ENCODE data around the gene MAPRE3. TPM values are rescaled to one million over a fixed set of nuclear protein-coding genes. Genes with fewer than 3 reads are reported as not detected.

The MAPRE3 gene
- total RNA-seq, 2 experiments from 2014 or later, result 2.7 TPM

DNA sequence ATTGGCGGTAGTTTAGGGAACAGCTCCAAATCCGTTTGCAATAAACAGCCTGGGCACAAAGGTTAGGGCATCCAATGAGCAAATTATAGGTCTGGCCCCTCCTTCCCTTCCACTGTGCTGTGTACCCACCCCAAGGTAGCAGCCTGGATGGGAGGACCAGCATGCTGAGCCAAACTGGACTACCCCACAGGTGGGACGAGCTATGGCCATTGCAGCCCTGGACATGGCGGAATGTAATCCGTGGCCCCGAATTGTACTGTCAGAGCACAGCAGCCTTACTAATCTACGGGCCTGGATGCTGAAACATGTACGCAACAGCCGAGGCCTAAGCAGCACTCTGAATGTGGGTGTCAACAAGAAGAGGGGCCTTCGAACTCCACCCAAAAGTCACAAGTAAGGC is 87.8 kb downstream of the MAPRE3 start:
- Mint-ChIP-seq H3K27me3 (no peaks in the 10 kb centered on the region), H3K9me3 (no peaks in the 10 kb centered on the region), H3K36me3 (ENCODE audit: low read depth) (peaks cover 56% of the 10 kb centered on the region), H3K4me3 (no peak overlapping the region), H3K27ac (no peak overlapping the region), H3K4me1 (peaks cover 4% of the 10 kb centered on the region)
- CTCF ChIA-PET, result interaction anchor here (1.6 kb wide), 1 partner anchor 13 kb away, joined by 4 read pairs; the partner anchor contains the start of gene OST4
- no peak for DNase-seq
- POLR2A ChIA-PET, result interaction anchor here (12.8 kb wide), 1 partner anchor 12 kb away, joined by 196 read pairs; the partner anchor contains the start of gene OST4

DNA sequence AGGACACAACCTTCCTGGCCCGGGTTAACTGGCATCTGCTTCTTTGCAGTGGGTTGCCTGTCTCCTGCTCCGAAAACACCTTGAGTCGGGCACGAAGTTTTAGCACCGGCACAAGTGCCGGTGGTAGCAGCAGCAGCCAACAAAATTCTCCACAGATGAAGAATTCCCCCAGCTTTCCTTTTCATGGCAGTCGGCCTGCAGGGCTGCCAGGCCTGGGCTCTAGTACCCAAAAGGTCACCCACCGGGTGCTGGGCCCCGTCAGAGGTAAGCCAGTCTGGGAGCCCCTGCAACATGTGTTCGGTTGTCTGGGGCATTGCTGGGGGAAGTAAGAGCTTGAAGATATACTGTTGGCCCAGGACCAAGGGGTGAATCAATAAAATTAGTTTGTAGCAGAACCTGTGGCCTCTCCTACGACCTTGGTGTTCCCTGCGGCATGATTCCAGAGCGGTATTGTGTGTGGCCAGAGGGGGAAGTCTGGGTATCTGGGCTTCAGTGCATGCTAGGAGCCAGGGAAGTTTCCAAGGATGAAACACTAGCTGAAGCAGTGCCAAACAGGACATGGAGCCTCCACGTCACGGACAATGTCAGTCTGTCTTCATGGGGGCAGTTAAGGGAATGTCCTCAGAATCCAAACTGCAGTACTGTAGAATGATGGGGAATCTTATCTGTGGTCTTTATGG is 88.8 kb downstream of the MAPRE3 start:
- no peak overlapping the region for H3K4me3 Mint-ChIP-seq
- H3K27ac Mint-ChIP-seq, result no peak overlapping the region
- H3K9me3 Mint-ChIP-seq, result no peaks in the 10 kb centered on the region
- ChIA-PET CTCF (interaction anchor here (1.0 to 1.7 kb wide), 3 partner anchors 12 to 244 kb away, joined by 3 to 6 read pairs (median 4); partner anchors contain the start of gene OST4), POLR2A (interaction anchor here (0.9 to 12.8 kb wide), 4 partner anchors 9 to 24 kb away, joined by 3 to 196 read pairs (median 19); partner anchors contain the start of genes AGBL5 and OST4)
- no peaks in the 10 kb centered on the region for H3K27me3 Mint-ChIP-seq
- peaks cover 58% of the 10 kb centered on the region for H3K36me3 Mint-ChIP-seq (ENCODE audit: low read depth)
- DNase-seq, result no peak
- peaks cover 3% of the 10 kb centered on the region for H3K4me1 Mint-ChIP-seq

DNA sequence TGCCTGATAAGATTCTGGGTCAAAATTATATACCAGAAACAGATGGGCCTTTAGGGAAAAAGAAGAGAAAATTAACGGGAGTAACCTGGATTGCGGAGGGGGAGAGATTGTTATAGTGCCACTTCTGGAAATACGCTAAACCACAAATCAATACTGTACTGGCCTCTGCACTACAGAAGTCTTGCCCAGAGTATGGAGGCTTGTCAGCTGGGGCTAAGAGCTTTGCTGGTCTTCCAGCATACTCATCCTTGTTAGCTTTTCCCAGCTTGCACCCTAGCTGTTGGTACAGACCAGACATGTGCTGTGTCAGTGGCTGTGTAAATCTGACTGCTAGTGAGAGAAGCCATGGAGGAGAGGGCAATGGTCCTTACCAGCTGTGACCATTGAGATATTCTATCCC is 89.9 kb downstream of the MAPRE3 start:
- Mint-ChIP-seq H3K4me1 (peaks cover 3% of the 10 kb centered on the region), H3K4me3 (no peak overlapping the region), H3K9me3 (no peaks in the 10 kb centered on the region), H3K36me3 (ENCODE audit: low read depth) (peaks cover 57% of the 10 kb centered on the region), H3K27ac (no peak overlapping the region), H3K27me3 (no peaks in the 10 kb centered on the region)
- POLR2A ChIA-PET, result interaction anchor here (6.2 to 12.8 kb wide), 2 partner anchors 10 kb away, joined by 35 to 196 read pairs; partner anchors contain the start of genes AGBL5 and OST4
- CTCF ChIA-PET, result interaction anchor here (0.7 to 1.7 kb wide), 4 partner anchors 11 to 243 kb away, joined by 3 to 6 read pairs (median 4); partner anchors contain the start of gene OST4
- no peak for DNase-seq

DNA sequence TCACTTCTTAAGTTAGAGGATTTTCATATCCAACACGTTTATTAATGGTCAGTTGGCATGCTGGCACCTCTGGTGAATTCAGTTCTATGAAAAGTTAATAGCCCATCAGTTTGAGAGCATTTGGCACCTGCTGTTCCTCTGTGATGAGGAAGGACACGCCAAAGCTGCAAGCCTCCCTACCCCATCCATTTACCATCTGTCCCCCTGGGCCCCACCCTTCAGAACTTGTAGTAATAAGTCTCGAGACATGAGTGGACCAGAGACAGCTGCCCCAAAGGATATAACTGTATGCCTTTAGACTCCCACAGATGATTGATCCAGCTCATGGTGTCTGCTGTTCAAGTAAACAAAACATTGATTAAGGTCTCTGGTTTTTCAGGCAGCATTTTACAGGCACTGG is 94.7 kb downstream of the MAPRE3 start:
- H3K36me3 Mint-ChIP-seq (ENCODE audit: low read depth), result peaks cover 60% of the 10 kb centered on the region
- DNase-seq, result no peak
- peaks cover 31% of the 10 kb centered on the region for H3K4me1 Mint-ChIP-seq
- H3K4me3 Mint-ChIP-seq, result no peak overlapping the region
- H3K27me3 Mint-ChIP-seq, result no peaks in the 10 kb centered on the region
- no peak overlapping the region for H3K27ac Mint-ChIP-seq
- POLR2A ChIA-PET, result interaction anchor here (1.1 to 10.7 kb wide), 2 partner anchors 11 to 103 kb away, joined by 3 to 196 read pairs; partner anchors contain the start of gene AGBL5
- H3K9me3 Mint-ChIP-seq, result no peaks in the 10 kb centered on the region
- CTCF ChIA-PET, result interaction anchor here (0.6 kb wide), 1 partner anchor 319 kb away, joined by 3 read pairs; no protein-coding TSS in a partner anchor

DNA sequence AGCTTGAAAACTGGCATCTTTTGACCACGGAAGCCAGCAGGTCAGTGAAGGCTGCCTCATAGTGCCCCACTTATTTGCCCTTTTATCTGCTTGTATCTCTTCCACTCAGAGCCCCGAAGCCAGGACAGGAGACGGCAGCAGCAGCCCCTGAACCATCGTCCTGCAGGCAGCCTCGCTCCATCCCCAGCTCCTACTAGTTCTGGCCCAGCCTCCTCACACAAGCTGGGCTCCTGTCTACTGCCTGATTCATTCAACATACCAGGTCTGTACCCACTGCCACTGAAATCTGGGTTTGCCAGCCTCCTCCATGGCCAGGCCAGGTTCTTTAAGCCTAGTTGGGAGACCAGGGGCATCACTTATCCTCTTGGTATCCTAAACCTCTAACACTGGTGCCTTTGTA is 96.9 kb downstream of the MAPRE3 start:
- peaks cover 60% of the 10 kb centered on the region for H3K36me3 Mint-ChIP-seq (ENCODE audit: low read depth)
- DNase-seq, result no peak
- ChIA-PET CTCF (no interaction called here), POLR2A (interaction anchor here (3.2 to 10.7 kb wide), 2 partner anchors 13 to 15 kb away, joined by 15 to 196 read pairs; partner anchors contain the start of gene AGBL5)
- no peak overlapping the region for H3K4me3 Mint-ChIP-seq
- no peaks in the 10 kb centered on the region for H3K9me3 Mint-ChIP-seq
- H3K27me3 Mint-ChIP-seq, result no peaks in the 10 kb centered on the region
- H3K27ac Mint-ChIP-seq, result no peak overlapping the region
- H3K4me1 Mint-ChIP-seq, result peaks cover 46% of the 10 kb centered on the region

DNA sequence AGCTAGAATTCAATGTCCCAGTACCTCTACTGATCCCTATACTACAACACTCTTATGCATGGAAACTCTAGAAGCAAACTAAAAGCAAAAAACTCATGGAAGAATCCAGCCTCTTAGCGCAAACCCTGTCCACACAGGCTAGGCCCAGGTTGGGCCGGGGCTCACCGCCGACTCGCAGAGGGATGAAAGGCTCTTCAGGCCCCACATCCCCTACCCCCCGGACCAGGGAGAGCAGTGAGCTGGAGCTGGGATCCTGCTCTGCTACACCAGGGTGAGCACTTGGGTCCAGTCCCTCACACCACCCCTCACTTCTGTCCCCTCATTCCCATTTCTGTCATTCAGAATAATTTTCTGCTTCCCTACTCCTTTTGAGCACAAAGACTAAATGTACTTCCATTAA is 99.0 kb downstream of the MAPRE3 start:
- H3K4me3 Mint-ChIP-seq, result peak overlapping the region; percentile 99
- DNase-seq, result no peak
- H3K9me3 Mint-ChIP-seq, result no peaks in the 10 kb centered on the region
- ChIA-PET POLR2A (interaction anchor here (3.2 to 10.7 kb wide), 2 partner anchors 13 to 15 kb away, joined by 15 to 196 read pairs; partner anchors contain the start of gene AGBL5), CTCF (no interaction called here)
- H3K27ac Mint-ChIP-seq, result peak overlapping the region; percentile 58
- no peaks in the 10 kb centered on the region for H3K27me3 Mint-ChIP-seq
- H3K4me1 Mint-ChIP-seq, result peaks cover 59% of the 10 kb centered on the region
- H3K36me3 Mint-ChIP-seq (ENCODE audit: low read depth), result peaks cover 46% of the 10 kb centered on the region

DNA sequence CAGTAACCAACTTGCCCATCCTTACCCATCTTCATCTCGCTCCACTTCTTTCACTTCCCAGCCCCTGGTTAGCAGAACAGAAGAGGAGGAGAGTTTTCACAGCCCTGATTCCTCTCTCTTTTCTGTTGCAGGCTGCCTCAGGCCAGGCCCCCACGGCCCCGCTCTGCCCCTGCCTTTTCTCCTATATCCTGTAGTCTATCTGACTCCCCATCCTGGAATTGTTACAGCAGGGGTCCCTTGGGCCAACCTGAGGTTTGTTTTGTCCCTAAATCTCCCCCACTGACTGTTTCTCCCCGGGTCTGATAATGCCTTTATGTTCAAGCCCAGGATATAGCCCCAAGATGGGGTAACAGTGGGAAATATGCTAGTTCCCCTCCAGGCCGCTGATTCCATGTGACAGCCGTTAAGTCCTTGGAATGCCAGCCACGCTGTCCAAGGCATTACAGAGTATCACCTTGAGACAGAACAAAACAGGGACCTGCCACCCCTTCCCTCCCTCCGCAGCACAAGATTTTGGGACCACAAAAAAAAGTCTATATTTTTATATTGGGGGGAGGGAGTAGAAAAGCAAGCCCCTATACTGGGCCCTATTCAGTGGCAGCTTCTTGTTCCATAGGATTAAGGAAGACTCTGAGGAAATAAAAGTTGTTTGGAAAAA is 99.7 kb downstream of the MAPRE3 start:
- H3K36me3 Mint-ChIP-seq (ENCODE audit: low read depth), result peaks cover 41% of the 10 kb centered on the region
- POLR2A ChIA-PET, result interaction anchor here (3.2 to 10.7 kb wide), 3 partner anchors 12 to 16 kb away, joined by 15 to 196 read pairs (median 125); partner anchors contain the start of genes AGBL5 and KHK
- no peak for DNase-seq
- CTCF ChIA-PET, result interaction anchor here (3.4 kb wide), 1 partner anchor 11 kb away, joined by 11 read pairs; no protein-coding TSS in a partner anchor
- H3K27ac Mint-ChIP-seq, result peak overlapping the region; percentile 95
- no peaks in the 10 kb centered on the region for H3K9me3 Mint-ChIP-seq
- peaks cover 65% of the 10 kb centered on the region for H3K4me1 Mint-ChIP-seq
- no peaks in the 10 kb centered on the region for H3K27me3 Mint-ChIP-seq
- peak overlapping the region; percentile 99 for H3K4me3 Mint-ChIP-seq

DNA sequence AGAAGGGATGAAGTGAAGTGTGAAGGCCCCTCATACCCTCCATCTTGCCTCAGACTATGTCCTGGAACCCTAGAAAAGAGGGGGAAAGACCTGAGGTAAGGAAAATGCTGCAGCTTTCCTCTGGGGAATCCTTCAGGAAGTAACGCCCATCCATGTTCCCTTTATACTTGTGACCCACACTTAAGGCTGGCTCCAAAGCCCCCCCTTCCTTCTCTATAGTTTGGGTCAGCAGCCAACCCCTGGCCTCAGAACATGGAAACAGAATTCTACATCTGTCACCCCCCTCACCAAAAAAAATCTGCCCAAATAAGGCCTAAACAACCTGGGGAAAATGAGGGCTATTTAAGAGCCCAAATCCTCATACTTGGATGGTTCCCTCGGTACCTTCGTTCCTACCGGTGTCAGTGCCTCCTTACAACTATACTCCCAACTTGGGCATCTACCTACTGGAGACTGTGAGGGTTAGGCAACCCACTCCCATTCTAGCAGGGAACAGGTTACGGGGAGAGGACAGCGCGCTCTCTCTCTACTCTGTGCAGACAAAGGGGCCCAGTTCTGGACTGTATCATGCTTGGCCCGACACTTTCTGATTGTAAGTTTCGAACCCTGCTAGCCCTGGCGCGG is 100.3 kb downstream of the MAPRE3 start:
- peaks cover 36% of the 10 kb centered on the region for H3K36me3 Mint-ChIP-seq (ENCODE audit: low read depth)
- ChIA-PET POLR2A (interaction anchor here (0.8 to 10.7 kb wide), 15 partner anchors 9 to 299 kb away, joined by 3 to 196 read pairs (median 4); partner anchors contain the start of genes AGBL5, ATRAID, KHK and PREB), CTCF (interaction anchor here (0.7 to 3.4 kb wide), 10 partner anchors 10 to 63 kb away, joined by 3 to 11 read pairs (median 4); partner anchors contain the start of genes AGBL5 and KHK)
- no peaks in the 10 kb centered on the region for H3K9me3 Mint-ChIP-seq
- H3K4me3 Mint-ChIP-seq, result peak overlapping the region; percentile 99
- peak overlapping the region; percentile 95 for H3K27ac Mint-ChIP-seq
- no peaks in the 10 kb centered on the region for H3K27me3 Mint-ChIP-seq
- DNase-seq, result no peak
- peaks cover 70% of the 10 kb centered on the region for H3K4me1 Mint-ChIP-seq

DNA sequence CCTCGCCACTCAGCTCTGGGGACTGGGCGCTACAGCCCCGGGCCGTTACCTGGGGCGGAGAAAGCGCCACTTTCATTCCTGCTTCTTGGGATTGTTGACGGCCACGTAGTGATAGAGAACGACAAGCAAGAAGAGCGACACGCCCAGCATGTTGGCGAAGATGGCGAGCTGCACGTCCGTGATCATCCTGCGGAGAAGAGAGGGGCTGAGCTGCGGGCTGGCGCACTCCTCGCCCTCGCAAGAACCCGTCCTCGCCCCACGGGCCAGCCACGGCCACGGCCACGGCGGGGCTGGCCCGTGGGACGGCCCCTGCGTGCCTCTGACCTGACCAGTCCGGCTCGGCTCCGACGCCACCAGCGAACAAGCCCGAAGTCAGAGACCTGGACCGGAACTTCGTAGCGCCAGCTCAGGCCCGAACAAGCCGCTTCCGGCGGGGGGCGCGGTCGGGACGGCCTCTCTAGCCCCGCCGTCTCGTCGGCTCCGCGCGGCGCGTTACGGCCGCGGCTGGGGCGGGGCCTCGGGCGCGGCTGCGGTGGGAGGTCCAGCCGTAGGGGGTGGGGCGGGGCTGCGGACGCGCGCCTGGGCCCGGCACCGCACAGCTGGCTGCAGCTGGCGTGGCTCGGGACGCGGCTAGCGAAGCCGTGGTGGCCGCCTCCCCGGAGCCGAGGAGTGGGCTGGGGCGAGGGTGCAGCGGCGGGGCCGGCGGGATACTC is 101.0 kb downstream of the MAPRE3 start, which contains the start of gene OST4:
TSS of gene OST4 (minus strand) at position 378 of the 713 bp plus-strand sequence.
- H3K27ac Mint-ChIP-seq, result peak within 1 kb of the TSS; percentile 95
- POLR2A ChIA-PET, result interaction anchor here (0.8 to 10.7 kb wide), 17 partner anchors 9 to 357 kb away, joined by 3 to 196 read pairs (median 4); partner anchors contain the start of genes AGBL5, ATRAID, KHK and NRBP1
- CTCF ChIA-PET, result interaction anchor here (0.7 to 3.4 kb wide), 10 partner anchors 10 to 62 kb away, joined by 3 to 11 read pairs (median 4); partner anchors contain the start of genes AGBL5 and KHK
- H3K9me3 Mint-ChIP-seq, result no peaks in the 10 kb centered on the region
- H3K4me3 Mint-ChIP-seq, result peak within 1 kb of the TSS; percentile 99
- H3K36me3 Mint-ChIP-seq (ENCODE audit: low read depth), result peaks cover 31% of the 10 kb centered on the region
- H3K4me1 Mint-ChIP-seq, result peaks cover 73% of the 10 kb centered on the region
- no peaks in the 10 kb centered on the region for H3K27me3 Mint-ChIP-seq
- DNase-seq, result peak; percentile 93

DNA sequence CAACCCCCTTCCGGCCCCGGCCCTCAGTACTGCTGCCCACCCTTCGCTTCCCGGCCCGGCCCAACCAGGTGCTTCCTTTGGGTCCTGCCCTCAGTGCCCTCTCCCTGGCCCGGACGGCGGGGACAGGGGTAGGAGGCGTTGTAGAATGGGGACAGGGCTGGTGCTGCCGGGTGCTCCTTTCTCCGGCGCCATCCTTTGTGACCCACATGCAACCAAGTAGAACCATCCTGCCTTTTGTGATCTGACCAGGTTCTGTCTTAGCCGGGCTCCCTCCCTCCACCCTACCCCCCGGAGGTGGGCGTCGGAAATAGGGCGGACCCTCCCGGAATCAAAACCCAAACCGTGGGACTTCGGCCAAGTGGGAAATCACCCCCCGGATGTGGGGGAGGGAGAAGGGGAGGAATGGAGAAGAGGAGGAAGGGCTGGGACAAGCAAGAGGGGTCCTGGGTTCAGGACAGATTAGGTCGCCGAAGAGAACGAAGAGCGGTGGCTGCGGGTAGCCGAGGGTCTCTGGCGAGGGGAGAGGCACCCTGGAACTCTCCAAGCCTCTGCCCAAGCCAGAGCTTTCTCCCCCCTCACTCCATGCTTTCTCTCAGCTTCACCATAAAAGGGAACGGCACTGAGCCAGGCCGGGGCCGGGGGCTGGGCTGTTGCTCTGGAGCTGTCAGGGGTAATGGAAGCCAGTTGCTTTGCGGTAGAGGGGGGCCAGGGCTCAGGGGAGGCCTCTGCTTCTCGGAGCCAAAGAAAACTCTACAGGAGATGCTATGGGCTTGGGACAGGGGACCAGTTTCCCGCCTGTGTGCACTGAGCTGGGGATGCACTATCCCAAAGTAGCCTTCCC is 101.8 kb downstream of the MAPRE3 start:
- Mint-ChIP-seq H3K4me3 (peak overlapping the region; percentile 78), H3K4me1 (peaks cover 78% of the 10 kb centered on the region), H3K27ac (peak overlapping the region; percentile 79), H3K27me3 (no peaks in the 10 kb centered on the region), H3K9me3 (no peaks in the 10 kb centered on the region), H3K36me3 (ENCODE audit: low read depth) (peaks cover 31% of the 10 kb centered on the region)
- no peak for DNase-seq
- POLR2A ChIA-PET, result interaction anchor here (0.8 to 10.7 kb wide), 15 partner anchors 8 to 356 kb away, joined by 3 to 196 read pairs (median 5); partner anchors contain the start of genes AGBL5, KHK, NRBP1 and PREB
- CTCF ChIA-PET, result interaction anchor here (0.9 to 3.4 kb wide), 10 partner anchors 9 to 110 kb away, joined by 3 to 11 read pairs (median 5); partner anchors contain the start of genes AGBL5 and KHK

DNA sequence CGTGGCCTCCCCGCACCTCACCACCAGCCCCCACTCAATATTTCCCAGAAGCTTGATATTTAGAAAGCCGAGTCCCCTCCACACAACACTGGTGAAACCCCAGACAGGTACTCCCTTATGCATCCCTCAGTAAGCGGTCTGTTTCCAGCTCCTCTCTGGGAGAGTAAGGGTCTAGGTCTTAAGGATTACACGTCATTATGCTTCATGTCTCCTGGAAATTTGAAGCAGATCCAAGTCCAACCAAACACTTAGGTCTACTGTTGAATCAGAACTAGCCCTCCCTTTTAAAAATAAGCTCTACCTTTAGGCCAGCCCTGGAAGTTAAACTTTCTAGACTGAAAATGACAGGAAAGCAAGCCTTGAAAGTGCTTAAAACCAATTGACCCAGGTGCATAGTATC is 102.5 kb downstream of the MAPRE3 start:
- peaks cover 78% of the 10 kb centered on the region for H3K4me1 Mint-ChIP-seq
- peak overlapping the region; percentile 61 for H3K4me3 Mint-ChIP-seq
- peaks cover under 1% of the 10 kb centered on the region for H3K27me3 Mint-ChIP-seq
- no peak for DNase-seq
- H3K27ac Mint-ChIP-seq, result peak overlapping the region; percentile 45
- no peaks in the 10 kb centered on the region for H3K9me3 Mint-ChIP-seq
- CTCF ChIA-PET, result interaction anchor here (0.9 to 3.4 kb wide), 3 partner anchors 8 to 111 kb away, joined by 3 to 11 read pairs (median 10); partner anchors contain the start of gene AGBL5
- POLR2A ChIA-PET, result interaction anchor here (0.7 to 10.7 kb wide), 7 partner anchors 9 to 356 kb away, joined by 3 to 196 read pairs (median 10); partner anchors contain the start of genes AGBL5, KHK, NRBP1 and PREB
- H3K36me3 Mint-ChIP-seq (ENCODE audit: low read depth), result peaks cover 28% of the 10 kb centered on the region

Measured in activated CD4-positive, alpha-beta memory T cell treated with anti-CD3 and anti-CD28 coated beads, Interleukin-2, amount 10 ng/mL, durations not matched to agents 7 days and 5 days (primary cell).